Stimulated activated CD8-positive, alpha-beta memory T cell treated with anti-CD3 and anti-CD28 coated beads, Interleukin-7, amount 100 ng/mL, for 1 hour (primary cell): ENCODE results near the gene NMU.
"Not testable (repeated sequence)": the region's sequence is repeated elsewhere in the genome, so short reads cannot be mapped to it uniquely, and the experiment has no call there.

Experiments
- DNase-seq, 2 donors: peaks; one replicate each; pipeline ENCODE4 v3.0.0-alpha.2; 2020; ENCODE audit warnings: low read depth in 2 of 2

Gene NMU

DNA sequence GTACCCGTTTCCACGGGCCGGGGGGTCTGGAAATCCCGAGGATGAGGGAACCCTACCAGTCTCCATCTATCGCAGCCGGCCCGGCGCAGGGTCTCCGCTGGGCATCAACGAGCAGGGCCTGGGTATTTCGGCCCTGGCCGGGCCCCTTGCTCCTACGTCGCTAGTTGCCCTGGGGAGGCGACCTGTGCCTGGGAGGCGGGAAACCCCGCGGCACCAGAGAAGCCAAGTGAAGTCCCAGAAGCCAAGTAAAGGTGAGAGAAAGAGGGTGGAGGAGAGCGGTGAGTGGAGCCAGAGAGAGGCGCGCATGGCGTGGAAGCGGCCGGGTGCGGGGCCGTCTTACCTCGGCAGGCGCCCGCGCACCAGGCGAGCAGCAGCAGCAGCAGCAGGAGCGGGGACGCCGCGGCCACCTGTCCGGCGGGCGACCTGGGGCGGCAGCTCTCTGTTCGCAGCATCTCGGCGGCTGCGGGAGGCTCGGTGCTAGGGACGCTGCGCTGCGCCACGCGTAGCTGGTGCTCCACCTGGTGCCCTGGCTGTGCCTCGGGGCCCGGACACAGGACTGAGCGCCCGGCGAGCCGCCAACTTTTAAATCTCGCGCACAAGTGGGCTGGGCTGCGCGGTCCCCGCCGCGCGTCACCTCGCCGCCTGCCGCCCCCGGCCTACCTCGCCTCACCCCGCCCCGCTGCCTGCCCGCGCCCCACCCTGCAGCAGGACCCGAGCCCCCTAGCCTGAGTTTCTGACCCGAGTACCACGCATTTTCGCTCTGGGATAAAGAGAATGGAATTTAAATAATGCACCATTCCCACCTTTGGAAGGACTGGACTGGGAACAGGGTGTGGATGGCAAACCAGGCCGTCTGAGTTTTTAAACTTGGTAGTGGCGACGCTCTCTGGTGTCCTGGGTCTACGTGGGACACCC, at the start of gene NMU:
TSS of gene NMU (minus strand) at position 558 of the 915 bp plus-strand sequence. CDS start at position 452, 106 bp downstream.
- no peak for DNase-seq

DNA sequence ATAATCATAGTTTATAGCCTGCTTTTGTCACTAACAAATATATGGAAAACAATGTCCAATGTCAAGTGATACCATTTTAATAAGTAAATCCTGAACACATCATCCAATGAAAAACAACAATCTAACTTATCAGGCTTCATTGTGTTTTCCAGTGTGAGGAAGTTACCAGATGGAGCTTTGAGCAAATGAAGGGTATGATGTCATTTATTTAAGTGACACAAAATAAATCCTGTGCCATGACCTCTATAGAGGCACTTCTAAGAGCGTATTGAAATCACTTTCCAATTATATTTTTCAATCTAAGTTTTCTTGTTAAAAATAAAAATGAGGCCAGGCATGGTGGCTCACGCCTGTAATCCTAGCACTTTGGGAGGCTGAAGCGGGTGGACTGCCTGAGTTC, 48.2 kb upstream of the NMU start:
- no peak for DNase-seq

DNA sequence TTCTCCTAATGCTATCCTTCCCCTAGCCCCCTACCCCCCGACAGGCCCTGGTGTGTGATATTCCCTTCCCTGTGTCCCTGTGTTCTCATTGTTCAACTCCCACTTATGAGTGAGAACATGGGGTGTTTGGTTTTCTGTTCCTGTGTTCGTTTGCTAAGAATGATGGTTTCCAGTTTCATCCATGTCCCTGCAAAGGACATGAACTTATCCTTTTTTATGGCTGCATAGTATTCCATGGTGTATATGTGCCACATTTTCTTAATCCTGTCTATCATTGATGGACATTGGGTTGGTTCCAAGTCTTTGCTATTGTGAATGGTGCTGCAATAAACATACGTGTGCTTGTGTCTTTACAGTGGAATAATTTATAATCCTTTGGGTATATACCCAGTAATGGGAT, 46.7 kb upstream of the NMU start:
- DNase-seq, result not testable (repeated sequence)

DNA sequence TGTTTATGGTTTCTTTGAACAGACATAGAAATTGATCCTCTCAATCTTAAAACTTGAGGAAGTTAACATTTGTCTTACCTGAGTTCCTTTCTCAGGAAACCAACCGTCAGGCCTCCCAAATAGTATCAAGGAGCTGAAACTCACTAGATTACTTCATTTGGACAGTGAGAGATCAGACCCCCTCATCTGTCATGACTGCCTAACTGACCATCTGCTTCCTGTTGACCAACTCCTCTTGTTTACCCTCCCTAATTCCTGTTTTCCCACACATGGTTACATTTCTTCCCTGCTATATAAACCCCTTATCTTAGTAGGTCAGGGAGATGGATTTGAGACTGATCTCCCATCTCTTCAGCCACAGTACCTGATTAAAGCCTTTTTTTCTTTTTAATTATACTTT, 46.2 kb upstream of the NMU start:
- DNase-seq, result no peak

GRCh38 chr4:55681430-55681829, 45.3 kb upstream of the NMU start:
- DNase-seq, result no peak

GRCh38 chr4:55675196-55675793, 39.2 kb upstream of the NMU start:
- no peak for DNase-seq

DNA sequence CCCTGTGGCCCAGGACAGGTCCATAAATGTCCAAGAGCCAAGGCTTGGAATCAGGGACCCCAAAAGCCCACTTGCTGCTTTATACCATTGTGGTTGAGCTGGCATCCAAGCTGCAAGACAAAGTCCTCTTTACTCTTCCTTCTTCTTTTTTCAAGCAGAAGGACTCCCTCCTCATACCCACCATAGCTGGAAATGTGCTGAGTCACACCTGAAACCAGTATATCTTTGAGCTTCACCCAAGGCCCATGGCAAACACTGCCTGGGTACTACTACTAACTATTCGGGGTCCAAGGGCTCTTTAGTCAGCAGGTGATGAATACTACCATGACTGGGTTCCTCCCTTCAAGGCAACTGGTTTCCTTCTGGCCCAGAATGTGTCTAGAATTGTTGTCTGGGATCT, 37.3 kb upstream of the NMU start:
- DNase-seq, result no peak

GRCh38 chr4:55671667-55672066, 35.6 kb upstream of the NMU start:
- no peak for DNase-seq

GRCh38 chr4:55670695-55671094, 34.6 kb upstream of the NMU start:
- DNase-seq, result no peak

GRCh38 chr4:55668449-55668848, 32.4 kb upstream of the NMU start:
- DNase-seq, result no peak

GRCh38 chr4:55666535-55666934, 30.4 kb upstream of the NMU start:
- DNase-seq, result no peak

DNA sequence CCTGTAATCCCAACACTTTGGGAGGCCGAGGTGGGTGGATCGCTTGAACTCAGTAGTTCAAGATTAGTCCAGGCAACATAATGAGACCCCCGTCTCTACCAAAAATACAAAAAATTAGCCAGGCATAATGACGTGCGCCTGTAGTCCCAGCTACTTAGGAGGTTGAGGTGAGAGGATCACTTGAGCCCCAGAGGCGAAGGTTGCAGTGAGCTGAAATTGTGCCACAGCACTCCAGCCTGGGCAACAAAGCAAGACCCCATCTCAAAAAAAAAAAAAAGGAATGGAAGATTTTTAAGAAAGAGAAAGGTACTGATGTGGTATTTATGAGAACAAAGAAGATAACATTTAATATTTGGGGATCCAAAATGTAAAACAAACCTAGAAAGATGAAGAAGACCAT, 27.0 kb upstream of the NMU start:
- DNase-seq, result no peak

DNA sequence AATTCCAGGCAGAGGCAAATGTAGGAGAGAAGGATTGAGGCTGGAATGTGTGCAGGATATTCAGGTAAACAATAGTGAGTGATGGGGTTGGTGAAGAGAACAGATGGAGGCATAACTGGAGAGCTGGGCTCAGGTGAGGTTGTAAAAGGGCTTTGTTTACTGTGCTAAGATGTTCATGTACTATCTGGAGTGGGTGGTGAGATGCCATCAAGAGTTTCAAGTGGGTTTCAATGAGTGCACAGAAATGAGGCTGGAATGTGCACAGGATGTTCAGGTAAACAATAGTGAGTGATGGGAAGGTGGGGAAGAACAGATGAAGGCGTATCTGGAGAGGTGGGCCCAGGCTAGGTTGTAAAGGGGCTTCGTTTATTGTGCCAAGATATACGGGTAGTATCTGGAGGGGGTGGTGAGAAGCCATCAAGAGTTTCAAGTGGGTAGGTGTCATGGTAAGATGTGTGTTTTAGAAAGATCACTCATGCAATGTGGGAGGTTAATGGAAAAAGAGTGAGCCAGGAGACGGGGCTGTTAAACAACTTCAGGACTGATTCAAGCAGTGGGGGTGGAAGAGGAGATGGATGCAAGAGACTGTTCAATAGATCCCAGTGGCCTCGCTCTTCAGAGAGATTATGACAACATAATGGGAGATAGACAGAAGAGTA, 25.4 kb upstream of the NMU start:
- DNase-seq, result no peak

GRCh38 chr4:55658657-55659056, 22.6 kb upstream of the NMU start:
- DNase-seq, result no peak

GRCh38 chr4:55654131-55654530, 18.0 kb upstream of the NMU start:
- DNase-seq, result no peak

DNA sequence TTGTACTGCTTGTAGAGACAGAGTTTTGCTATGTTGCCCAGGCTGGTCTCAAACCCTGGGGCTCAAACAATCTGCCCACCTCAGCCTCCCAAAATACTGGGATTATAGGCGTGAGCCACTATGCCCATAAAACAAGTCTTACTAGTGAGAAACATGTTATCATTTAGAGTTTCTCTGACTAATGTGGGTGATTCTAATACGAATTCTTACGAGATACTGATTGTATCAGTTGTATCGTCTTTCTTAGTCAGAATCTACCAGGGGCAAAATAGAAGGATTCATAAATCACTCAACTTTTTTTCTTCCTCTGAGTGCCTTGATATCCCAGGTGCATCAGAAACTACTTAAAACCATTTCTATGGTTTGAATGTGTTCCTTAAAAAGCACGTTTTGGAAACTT, 14.4 kb upstream of the NMU start:
- no peak for DNase-seq

- no peak for DNase-seq
Observed at GRCh38 chr4:55637272-55637820, 1.2 kb upstream of the NMU start.

GRCh38 chr4:55636656-55636999, 530 bp upstream of the NMU start:
- no peak for DNase-seq

GRCh38 chr4:55635282-55635681, 816 bp downstream of the NMU start:
- no peak for DNase-seq

- no peak for DNase-seq
Observed at GRCh38 chr4:55634417-55635128, 1.5 kb downstream of the NMU start.

- DNase-seq, result no peak
Observed at GRCh38 chr4:55633903-55634302, 2.2 kb downstream of the NMU start.

DNA sequence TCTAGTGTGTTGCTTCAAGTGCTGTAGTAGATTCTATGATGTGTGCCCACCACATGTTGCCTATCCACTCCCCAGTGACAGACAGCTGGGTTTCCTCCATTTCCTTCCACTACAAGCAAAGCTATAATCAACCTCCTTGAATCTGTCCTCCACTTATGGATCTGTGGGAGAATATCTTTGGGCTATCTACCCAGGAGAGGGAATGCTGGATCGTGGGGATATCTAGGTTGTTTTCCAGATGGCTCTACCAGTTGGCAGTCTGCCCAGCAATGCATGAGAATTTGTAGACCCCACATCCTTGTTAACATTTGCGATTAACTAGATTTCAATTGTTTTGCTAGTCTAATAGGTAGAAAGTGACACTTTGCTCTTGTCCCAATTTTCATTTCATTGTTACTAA, 10.3 kb downstream of the NMU start:
- no peak for DNase-seq
